Stimulated activated memory B cell treated with anti-CD40 and anti-IgM and Interleukin-4, amounts not matched to agents 10 μg/mL and 1 μg/mL and 100 μg/mL, for 72 hours (primary cell): ENCODE results near the gene ITSN2.
A peak's percentile ranks its signal among the peaks of the same experiment; 100 is the strongest.

ENCODE experiments used
- ATAC-seq: fragments of 150-1000 bp; cut with Tn5 transposase; 2 replicates; pipeline ENCODE4 v1.10.0; 2021
- H3K27ac Mint-ChIP-seq: one replicate; pipeline ENCODE4 v1.8.0; 2022; ENCODE audit warnings: mild to moderate bottlenecking, mixed read lengths
- H3K27me3 Mint-ChIP-seq: one replicate; pipeline ENCODE4 v1.8.0; 2022; ENCODE audit warnings: mixed read lengths
- H3K36me3 Mint-ChIP-seq: one replicate; pipeline ENCODE4 v1.8.0; 2022; ENCODE audit warnings: mixed read lengths
- H3K4me1 Mint-ChIP-seq: one replicate; pipeline ENCODE4 v1.8.0; 2022; ENCODE audit warnings: mixed read lengths
- H3K4me3 Mint-ChIP-seq: one replicate; pipeline ENCODE4 v1.8.0; 2022; ENCODE audit warnings: mild to moderate bottlenecking, moderate library complexity, mixed read lengths
- H3K9me3 Mint-ChIP-seq: one replicate; pipeline ENCODE4 v1.8.0; 2022; ENCODE audit warnings: mixed read lengths

ITSN2 gene

DNA sequence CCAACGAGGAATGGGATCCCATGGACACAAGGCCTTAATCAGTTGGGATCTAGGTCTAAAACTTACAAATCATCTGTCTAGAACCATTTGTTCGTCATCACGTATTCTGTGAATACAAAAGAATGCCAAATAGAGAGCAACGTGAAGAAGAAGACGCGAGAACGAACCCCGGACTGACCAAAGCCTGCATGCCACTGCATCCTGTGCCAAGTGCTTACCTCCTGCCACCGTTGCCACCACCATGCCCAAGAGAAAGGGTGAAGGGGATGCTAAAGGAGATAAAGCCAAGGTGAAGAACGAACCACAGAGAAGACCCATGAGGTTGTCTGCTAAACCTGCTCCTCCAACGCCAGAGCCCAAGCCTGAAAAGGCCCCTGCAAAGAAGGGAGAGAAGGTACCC lies 30.2 kb downstream of the ITSN2 start:
- peaks cover 11% of the 10 kb centered on the region for H3K36me3 Mint-ChIP-seq
- H3K4me1 Mint-ChIP-seq, result peaks cover 61% of the 10 kb centered on the region
- peak; percentile 54 for ATAC-seq

GRCh38 chr2:24329700-24330099 lies 30.6 kb downstream of the ITSN2 start:
- H3K4me3 Mint-ChIP-seq, result peak overlapping the region; percentile 73
- H3K27ac Mint-ChIP-seq, result peak overlapping the region; percentile 97
- H3K36me3 Mint-ChIP-seq, result peaks cover 11% of the 10 kb centered on the region
- H3K9me3 Mint-ChIP-seq, result no peaks in the 10 kb centered on the region
- no peaks in the 10 kb centered on the region for H3K27me3 Mint-ChIP-seq
- H3K4me1 Mint-ChIP-seq, result peaks cover 61% of the 10 kb centered on the region
- peak; percentile 84 for ATAC-seq

More for the DNA sequence above, 30.2 kb downstream of the ITSN2 start:
- Mint-ChIP-seq H3K4me3 (peak overlapping the region; percentile 73), H3K27me3 (no peaks in the 10 kb centered on the region), H3K9me3 (no peaks in the 10 kb centered on the region), H3K27ac (peak overlapping the region; percentile 97)

GRCh38 chr2:24328010-24328409 lies 32.3 kb downstream of the ITSN2 start:
- Mint-ChIP-seq H3K9me3 (no peaks in the 10 kb centered on the region), H3K4me3 (no peak overlapping the region), H3K27ac (no peak overlapping the region), H3K36me3 (peaks cover 17% of the 10 kb centered on the region), H3K4me1 (peaks cover 48% of the 10 kb centered on the region), H3K27me3 (no peaks in the 10 kb centered on the region)
- ATAC-seq, result no peak

DNA sequence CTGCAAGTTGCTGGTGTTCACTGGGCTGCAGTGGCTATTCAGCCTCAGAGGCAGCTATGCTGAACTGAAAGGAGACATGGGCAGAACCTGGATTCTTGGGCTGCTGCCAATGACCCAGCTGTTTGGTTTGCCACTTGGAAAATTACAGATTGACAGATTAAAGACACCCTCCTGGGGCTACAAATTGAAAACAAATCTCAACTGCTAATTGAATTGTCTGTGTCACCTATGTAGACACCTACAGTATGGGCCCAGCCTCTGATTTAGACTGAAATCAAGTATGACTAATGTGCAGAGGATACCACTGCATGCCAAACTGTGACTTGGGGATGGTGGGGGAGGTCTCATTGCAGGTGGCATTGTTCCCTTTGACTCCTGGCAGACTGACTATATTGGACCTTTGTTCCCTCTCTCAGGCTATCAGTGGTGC lies 42.8 kb downstream of the ITSN2 start:
- Mint-ChIP-seq H3K27me3 (no peaks in the 10 kb centered on the region), H3K4me1 (peaks cover 52% of the 10 kb centered on the region), H3K4me3 (no peak overlapping the region), H3K27ac (peak overlapping the region; percentile 63), H3K36me3 (peaks cover 27% of the 10 kb centered on the region), H3K9me3 (no peaks in the 10 kb centered on the region)
- no peak for ATAC-seq

DNA sequence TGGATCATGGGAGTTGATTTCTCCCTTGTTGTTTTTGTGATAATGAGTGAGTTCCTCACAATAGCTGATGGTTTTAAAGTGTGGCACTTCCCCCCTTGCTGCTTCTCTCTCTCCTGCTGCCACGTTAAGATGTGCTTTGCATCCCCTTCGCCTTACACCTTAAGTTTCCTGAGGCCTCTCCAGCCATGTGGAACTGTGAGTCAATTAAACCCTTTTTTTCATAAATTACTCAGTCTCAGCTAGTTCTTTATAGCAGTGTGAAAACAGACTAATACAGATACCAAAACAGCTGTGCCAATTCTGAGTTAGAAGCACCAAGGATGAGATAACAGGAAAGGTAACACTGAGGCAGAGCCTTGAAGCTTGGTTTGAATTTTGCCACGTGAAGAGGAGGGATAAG lies 44.7 kb downstream of the ITSN2 start:
- Mint-ChIP-seq H3K27ac (peak overlapping the region; percentile 75), H3K9me3 (no peaks in the 10 kb centered on the region), H3K4me1 (peaks cover 47% of the 10 kb centered on the region), H3K36me3 (peaks cover 34% of the 10 kb centered on the region), H3K4me3 (peak overlapping the region; percentile 34), H3K27me3 (no peaks in the 10 kb centered on the region)
- peak; percentile 91 for ATAC-seq

DNA sequence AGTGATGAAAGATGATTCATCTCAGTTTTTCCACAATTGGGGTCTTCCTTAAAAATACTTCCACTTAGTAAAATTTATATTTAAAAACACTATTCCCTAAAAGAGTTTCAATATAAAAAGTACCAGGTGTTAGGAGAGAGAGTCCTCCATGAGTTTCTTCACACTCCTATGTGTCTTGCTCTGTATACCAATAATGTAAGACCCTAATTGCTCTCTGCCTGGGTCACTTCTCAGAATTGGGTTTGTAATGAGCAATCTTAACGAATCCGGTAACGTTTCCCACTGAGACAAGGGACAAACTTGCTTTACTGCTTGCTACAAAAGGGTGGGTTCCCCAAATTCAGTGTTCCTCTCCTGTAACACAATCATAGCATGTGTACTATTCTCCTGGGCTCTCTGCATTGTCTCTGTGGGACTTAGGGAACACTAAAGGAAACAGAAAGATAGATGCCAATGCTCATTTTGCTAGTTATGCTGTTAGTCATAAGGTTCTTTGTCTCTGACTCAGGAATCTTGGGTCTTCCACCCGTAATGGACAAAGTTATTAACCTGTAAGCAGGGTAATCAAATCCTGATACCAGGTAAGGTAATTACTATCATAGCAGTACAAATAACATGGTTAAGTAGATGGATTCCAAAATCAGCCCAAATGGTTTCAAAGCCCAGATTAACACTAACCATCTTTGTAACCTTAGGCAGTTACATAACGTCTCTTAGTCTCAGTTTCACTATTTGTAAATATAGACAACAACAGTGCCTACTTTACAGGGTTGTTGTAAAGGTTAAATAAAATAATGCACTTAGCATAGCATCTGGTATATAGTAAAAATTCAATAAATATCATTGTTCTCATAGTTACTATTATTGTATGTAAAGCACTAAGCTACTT lies 46.3 kb downstream of the ITSN2 start:
- H3K36me3 Mint-ChIP-seq, result peaks cover 34% of the 10 kb centered on the region

GRCh38 chr2:24307961-24308360 lies 52.4 kb downstream of the ITSN2 start:
- no peak overlapping the region for H3K27ac Mint-ChIP-seq
- H3K9me3 Mint-ChIP-seq, result no peaks in the 10 kb centered on the region
- H3K36me3 Mint-ChIP-seq, result peaks cover 50% of the 10 kb centered on the region
- ATAC-seq, result no peak
- no peaks in the 10 kb centered on the region for H3K4me1 Mint-ChIP-seq
- no peaks in the 10 kb centered on the region for H3K27me3 Mint-ChIP-seq
- H3K4me3 Mint-ChIP-seq, result no peak overlapping the region

More for the DNA sequence above, 46.3 kb downstream of the ITSN2 start:
- Mint-ChIP-seq H3K27ac (peak overlapping the region; percentile 46), H3K4me1 (peaks cover 40% of the 10 kb centered on the region), H3K27me3 (no peaks in the 10 kb centered on the region), H3K9me3 (no peaks in the 10 kb centered on the region), H3K4me3 (no peak overlapping the region)
- ATAC-seq, result peak; percentile 55

DNA sequence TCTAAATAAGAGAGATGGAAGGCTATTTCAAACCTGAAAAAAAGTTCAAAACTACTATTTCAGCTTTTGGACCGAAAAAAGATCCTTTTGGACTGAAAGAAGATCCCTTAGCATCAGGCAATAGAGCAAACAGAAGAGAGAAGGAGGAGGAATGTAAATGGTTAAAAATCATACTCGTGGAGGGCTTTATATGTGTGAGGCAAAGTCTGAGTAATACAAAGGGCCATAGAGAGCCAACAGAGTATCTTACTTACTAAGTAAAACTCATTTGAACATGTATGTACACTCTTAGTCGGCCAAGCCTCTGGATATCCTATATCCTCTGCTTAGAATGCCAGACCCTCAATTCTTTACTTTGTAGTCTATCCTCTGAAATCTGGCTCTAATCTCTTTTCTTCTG lies 55.7 kb downstream of the ITSN2 start:
- H3K4me3 Mint-ChIP-seq, result no peak overlapping the region
- H3K36me3 Mint-ChIP-seq, result peaks cover 54% of the 10 kb centered on the region
- ATAC-seq, result no peak
- no peaks in the 10 kb centered on the region for H3K27me3 Mint-ChIP-seq
- peaks cover 5% of the 10 kb centered on the region for H3K4me1 Mint-ChIP-seq
- peak overlapping the region; percentile 62 for H3K27ac Mint-ChIP-seq
- no peaks in the 10 kb centered on the region for H3K9me3 Mint-ChIP-seq

- peak overlapping the region; percentile 62 for H3K27ac Mint-ChIP-seq
- ATAC-seq, result no peak
- no peak overlapping the region for H3K4me3 Mint-ChIP-seq
- H3K4me1 Mint-ChIP-seq, result peaks cover 6% of the 10 kb centered on the region
- peaks cover 60% of the 10 kb centered on the region for H3K36me3 Mint-ChIP-seq
- no peaks in the 10 kb centered on the region for H3K9me3 Mint-ChIP-seq
- no peaks in the 10 kb centered on the region for H3K27me3 Mint-ChIP-seq
Measured at GRCh38 chr2:24304098-24304497, 56.2 kb downstream of the ITSN2 start.

- Mint-ChIP-seq H3K27ac (no peak overlapping the region), H3K9me3 (no peaks in the 10 kb centered on the region), H3K4me1 (peaks cover 6% of the 10 kb centered on the region), H3K4me3 (no peak overlapping the region), H3K36me3 (peaks cover 69% of the 10 kb centered on the region), H3K27me3 (no peaks in the 10 kb centered on the region)
- ATAC-seq, result no peak
Measured at GRCh38 chr2:24301599-24301998, 58.7 kb downstream of the ITSN2 start.

DNA sequence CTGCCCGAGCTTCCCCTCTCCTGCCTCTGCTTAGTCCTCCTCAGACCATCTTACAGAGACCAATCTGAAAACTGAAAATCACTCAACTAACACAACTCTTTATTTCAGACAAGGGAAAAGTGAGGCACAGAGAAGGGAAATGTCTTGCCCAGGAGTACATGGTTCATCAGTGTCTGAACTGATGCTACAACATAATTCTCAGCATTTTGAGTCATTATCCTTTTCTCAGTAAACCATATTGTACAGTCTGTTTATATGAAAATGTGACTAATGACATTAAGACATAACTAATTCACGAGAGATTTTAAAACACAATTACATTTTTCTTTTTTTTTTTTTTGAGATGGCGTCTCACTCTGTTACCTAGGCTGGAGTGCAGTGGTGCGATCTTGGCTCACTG lies 62.7 kb downstream of the ITSN2 start:
- Mint-ChIP-seq H3K27me3 (no peaks in the 10 kb centered on the region), H3K36me3 (peaks cover 68% of the 10 kb centered on the region), H3K4me3 (no peak overlapping the region), H3K9me3 (no peaks in the 10 kb centered on the region), H3K27ac (no peak overlapping the region), H3K4me1 (peaks cover 6% of the 10 kb centered on the region)
- ATAC-seq, result no peak

DNA sequence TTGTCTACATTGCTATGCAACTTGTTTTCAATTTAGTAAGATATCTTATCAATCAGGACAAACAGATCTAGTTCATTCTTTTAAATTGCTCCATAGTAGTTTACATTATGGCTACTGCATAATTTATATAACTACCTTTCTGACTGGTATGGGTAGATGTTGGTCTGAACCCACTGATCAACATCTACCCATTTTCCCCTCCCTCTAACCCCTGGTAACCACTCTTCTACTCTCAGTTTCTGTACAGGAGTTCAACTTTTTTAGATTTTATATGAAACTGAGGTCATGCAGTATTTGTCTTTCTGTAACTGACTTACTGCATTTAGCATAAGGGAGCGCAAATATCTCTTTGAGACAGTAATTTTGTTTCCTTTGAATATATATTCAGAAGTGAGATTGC lies 73.2 kb downstream of the ITSN2 start:
- H3K27me3 Mint-ChIP-seq, result no peaks in the 10 kb centered on the region
- H3K4me3 Mint-ChIP-seq, result no peak overlapping the region
- ATAC-seq, result no peak

GRCh38 chr2:24285484-24286152 lies 74.7 kb downstream of the ITSN2 start:
- Mint-ChIP-seq H3K4me1 (peaks cover 6% of the 10 kb centered on the region), H3K4me3 (no peak overlapping the region), H3K27ac (no peak overlapping the region), H3K27me3 (no peaks in the 10 kb centered on the region), H3K36me3 (peaks cover 45% of the 10 kb centered on the region), H3K9me3 (no peaks in the 10 kb centered on the region)
- no peak for ATAC-seq

More for the DNA sequence above, 73.2 kb downstream of the ITSN2 start:
- Mint-ChIP-seq H3K4me1 (peaks cover 6% of the 10 kb centered on the region), H3K36me3 (peaks cover 59% of the 10 kb centered on the region), H3K9me3 (no peaks in the 10 kb centered on the region), H3K27ac (peak overlapping the region; percentile 40)

- Mint-ChIP-seq H3K36me3 (peaks cover 15% of the 10 kb centered on the region), H3K27ac (no peak overlapping the region), H3K4me1 (peaks cover 9% of the 10 kb centered on the region), H3K9me3 (no peaks in the 10 kb centered on the region), H3K4me3 (no peak overlapping the region), H3K27me3 (no peaks in the 10 kb centered on the region)
- no peak for ATAC-seq
Measured at GRCh38 chr2:24280645-24281044, 79.7 kb downstream of the ITSN2 start.

- H3K27me3 Mint-ChIP-seq, result no peaks in the 10 kb centered on the region
- H3K9me3 Mint-ChIP-seq, result no peaks in the 10 kb centered on the region
- H3K27ac Mint-ChIP-seq, result no peak overlapping the region
- peaks cover 11% of the 10 kb centered on the region for H3K36me3 Mint-ChIP-seq
- no peak overlapping the region for H3K4me3 Mint-ChIP-seq
- no peak for ATAC-seq
- H3K4me1 Mint-ChIP-seq, result peaks cover 9% of the 10 kb centered on the region
Measured at GRCh38 chr2:24280161-24280560, 80.2 kb downstream of the ITSN2 start.
